Embryonic facial prominence (tissue), 1 donor: ENCODE measurements around the gene NAT14.
A peak's percentile ranks its signal among the peaks of the same experiment; 100 is the strongest.

ENCODE experiments used
- DNase-seq: peaks from one replicate; pipeline ENCODE4 v3.0.0-alpha.2; 2016; ENCODE audit errors: extremely low spot score

NAT14 gene

DNA sequence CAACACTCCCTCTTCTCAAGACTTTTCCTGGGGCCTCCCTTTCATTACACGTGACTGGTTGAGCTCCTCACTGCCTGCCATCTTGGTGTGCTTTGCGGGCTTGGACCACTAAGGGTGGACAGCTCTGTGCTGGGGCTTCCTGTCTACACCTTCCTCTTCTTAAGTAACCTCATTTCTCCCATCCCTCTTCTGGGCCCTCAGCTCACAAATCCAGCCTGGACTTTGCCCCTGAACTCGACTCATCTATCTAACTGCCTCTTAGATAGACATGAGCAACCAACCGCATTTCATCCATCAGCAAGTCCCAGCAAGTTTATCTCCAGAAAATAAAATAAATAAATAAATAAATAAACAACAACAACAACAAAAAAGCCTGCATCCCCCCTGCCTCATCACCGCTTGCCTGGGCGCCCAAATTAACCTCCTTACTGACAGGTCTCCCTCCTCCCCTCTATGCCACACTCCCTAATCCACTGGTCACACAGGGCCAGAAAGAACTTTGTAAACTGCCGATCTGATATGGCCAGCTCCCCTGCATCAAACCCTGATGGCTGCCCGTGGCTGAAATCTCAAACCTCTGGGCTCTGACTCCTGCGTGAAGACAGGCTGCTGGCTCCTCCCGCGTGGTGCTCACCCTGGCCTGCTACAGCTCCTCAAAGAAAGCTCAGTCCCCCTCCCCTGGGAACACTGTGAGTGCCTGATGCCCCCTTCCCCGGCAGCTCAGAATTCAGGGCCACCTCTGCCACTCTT, 31.3 kb upstream of the NAT14 start:
- no peak for DNase-seq

DNA sequence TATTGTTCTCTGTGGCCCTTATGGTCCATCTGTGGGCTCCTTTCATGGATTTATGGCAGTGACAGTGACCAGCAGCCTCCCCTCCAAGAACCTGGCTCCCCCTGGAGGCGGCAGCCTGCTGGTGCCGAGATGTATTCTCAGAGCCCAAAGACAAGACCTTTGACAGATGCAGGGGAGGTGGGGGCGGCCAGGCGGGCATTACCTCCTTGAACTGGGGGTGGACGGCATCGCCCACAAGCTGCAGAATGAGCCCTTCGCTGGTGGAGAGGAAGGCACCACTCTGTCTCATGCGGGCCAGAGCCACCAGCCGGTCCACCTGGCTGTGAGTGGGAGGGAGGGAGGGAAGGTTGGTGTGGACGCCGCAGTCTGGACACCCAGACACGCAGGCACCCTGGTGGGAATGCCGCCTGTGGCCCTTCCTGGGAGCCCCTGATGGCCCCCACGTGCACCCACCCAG, 30.2 kb upstream of the NAT14 start:
- DNase-seq = no peak

DNA sequence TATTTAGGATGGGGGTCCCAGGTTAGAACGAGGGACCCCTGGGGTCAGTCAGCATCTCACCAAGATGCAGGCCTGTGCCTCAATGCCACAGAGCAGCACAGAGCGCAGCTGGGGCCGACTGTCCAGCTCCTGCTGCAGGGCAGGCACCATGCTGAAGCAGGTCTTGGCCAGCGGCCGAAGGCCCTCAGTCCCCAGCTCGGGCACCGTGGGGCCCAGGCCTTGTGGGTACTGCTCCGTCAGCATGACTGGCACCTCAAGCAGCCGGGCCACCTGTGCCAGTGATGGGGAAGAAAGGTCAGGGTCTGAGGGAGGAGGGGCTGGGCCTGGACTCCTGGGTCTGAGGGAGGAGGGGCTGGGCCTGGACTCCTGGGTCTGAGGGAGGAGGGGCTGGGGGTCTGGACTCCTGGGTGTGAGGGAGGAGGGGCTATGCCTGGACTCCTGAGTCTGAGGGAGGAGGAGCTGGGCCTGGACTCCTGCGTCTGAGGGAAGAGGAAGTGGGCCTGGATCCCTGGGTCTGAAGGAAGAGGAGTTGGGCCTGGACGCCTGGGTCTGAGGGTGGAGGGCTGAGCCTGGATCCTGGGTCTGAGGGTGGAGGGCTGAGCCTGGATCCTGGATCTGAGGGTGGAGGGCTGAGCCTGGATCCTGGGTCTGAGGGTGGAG, 29.3 kb upstream of the NAT14 start:
- no peak for DNase-seq

DNA sequence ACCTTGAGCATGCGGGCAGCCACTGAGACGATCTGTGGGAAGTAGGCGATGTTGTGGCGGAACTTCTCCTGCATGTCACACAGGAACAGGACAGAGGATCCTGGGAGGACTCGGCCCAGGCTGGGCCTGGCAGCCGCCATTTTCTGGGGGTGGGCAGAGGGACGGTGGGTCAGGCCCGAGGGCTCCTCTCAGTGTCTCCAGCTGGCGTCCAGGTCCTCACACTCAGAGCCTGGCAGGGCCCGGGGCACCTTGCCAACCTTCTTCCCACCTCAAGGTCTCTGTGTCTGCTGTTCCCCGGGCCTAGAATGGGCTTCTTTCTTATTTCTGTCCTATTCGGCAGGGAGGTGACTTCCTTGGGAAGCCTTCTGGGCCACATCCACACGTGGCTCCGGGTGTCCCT, 28.6 kb upstream of the NAT14 start:
- DNase-seq = no peak

DNA sequence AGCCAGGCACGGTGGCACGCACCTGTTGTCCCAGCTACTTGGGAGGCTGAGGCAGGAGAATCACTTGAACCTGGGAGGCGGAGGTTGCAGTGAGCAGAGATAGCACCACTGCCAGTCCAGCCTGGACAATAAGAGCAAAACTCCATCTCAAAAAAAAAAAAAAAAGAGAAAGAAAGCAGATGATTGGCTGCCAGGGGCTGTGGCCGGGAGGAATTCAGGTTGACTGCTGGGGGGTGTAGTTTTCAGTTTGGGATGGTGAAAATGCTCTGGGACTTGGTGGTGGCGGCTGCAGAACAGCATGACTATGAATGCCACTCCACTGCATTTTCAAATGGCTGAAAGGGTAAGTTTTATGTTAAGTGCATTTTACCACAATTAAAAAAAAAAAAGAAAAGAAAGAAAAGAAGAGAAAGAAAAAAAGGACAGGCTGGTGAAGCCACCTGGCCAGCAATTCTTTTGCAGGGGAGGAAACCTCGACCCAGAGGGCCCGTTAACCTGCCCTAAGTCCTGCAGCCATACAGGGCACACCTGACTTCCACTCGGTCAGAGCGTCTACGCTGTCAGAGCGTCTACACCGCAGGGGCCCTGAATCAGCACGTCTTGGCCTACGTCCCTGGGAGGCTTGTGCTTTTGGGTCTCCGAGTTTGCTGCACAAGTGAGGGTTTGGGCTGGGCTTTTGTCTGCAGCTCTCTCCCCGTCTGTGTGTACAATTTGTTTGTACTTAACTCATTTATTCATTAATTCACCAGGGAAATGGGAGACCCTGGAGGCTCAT, 27.1 kb upstream of the NAT14 start:
- DNase-seq = no peak

DNA sequence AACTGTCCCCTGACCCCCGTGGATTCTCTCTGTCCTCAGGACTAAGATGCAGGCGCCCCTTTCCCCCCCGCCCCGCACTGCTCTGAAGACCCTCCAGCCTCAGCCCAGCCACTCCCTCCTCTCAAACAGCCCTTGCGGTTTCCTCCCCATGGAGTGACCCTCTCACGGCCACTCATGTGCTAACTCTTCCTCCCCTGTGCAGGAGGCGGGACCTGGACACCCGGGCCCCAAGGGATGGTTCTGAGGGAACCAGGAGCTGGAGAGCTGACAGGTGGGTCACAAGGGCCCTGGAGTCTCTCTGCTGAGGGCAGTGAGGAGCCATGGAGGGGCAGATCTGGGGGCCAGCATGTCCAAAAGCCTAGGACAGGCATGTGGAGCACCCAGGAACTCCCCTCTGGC, 25.4 kb upstream of the NAT14 start:
- no peak for DNase-seq

DNA sequence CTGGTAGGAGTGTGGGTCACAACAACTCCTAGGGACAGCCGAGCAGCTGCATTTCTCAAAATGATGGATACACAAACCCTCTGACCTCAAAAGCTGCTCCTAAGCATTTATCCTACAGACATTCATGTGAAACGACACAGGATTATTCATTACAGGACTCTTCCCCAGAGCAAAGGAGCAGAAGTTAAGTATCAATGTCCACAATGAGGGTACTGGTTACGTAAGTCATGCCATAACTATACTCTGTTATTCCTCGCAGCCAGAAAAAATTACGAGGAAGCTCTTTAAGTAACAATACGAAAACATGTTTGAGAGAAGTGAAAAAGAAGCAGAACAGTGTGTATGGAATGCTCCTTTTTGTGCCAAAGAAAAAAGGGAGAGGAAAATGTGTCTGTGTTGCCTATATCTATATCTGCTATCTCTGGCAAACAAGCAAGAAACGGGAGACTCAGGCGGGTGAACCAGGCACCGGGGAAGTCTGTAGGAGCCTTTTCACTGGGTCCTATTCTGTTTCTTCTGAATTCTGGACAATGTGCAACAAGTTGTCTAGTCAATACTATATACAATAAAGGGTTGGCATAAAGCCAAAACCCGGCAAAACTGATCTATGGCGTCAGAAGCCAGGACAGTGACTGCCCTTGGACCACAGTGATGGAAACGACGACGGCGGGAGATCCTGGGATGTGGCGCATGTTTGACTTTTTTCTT, 24.9 kb upstream of the NAT14 start:
- no peak for DNase-seq

DNA sequence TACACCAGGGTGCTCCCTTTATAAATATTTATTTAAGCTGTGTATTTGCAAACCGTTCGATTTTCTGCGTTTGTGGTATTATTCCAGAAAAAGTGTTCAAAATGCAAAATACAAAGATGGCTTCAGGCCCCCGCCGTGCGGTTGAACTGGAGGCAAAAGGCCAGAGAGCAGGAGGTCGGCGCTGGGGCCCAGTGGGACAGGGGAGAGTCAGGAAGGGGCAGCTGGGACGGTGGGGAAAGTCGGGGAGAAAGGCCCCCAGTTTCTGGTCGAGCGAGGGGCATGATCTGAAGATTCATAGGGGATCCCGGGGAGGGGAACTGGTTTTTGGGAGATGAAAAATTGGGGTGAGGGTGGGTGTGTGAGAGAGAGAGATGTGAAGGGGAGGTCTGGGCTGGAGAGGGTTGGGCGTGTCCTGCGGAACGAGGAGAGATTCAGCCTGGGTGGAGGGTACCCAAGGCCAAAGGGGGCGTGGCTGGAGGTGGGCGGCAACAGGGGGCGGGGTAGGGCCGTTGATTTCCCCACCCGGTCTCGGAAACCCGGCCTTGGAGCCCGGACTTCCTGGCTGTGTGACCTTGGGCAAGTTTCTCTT, 24.2 kb upstream of the NAT14 start:
- no peak for DNase-seq

DNA sequence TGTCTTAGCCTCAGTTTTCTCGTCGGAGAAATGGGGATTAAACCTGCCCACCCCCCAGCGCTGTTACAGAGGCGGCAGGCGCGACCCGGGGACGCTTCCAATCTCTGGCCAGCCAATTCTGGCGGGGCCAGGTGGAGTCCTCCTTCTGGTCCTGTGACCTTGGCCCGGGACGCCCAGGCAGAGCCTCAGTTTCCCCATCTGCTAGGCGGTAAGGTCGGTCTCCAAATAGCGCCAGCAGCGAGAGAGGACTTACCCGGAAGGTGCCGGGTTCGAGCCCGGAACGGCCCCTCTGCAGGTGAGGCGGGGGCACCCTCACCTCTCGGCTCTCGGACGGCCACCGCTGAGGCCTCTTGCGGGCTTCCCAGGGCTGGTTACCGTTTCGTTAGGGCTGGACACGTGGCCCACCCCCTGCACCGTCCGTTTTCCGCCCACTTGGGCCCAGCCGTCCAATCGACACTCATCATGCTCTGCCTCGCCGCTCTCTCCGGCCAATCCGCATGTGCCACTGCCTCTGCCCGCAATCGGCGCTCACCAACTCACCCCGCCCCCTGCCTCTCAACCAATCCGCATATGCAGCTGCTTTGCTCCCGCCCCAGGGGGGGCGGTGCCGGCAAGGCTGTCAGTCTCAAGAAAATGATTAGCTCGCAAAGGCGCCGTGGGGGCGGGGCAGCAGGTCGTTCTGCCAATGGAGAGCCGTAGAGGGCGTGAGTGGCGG, 23.6 kb upstream of the NAT14 start, which contains the start of gene ISOC2:
TSS of gene ISOC2 (minus strand) at position 384 of the 715 bp plus-strand sequence. CDS start 5,156 bp downstream, outside the sequence.
- DNase-seq = peak; percentile 97

DNA sequence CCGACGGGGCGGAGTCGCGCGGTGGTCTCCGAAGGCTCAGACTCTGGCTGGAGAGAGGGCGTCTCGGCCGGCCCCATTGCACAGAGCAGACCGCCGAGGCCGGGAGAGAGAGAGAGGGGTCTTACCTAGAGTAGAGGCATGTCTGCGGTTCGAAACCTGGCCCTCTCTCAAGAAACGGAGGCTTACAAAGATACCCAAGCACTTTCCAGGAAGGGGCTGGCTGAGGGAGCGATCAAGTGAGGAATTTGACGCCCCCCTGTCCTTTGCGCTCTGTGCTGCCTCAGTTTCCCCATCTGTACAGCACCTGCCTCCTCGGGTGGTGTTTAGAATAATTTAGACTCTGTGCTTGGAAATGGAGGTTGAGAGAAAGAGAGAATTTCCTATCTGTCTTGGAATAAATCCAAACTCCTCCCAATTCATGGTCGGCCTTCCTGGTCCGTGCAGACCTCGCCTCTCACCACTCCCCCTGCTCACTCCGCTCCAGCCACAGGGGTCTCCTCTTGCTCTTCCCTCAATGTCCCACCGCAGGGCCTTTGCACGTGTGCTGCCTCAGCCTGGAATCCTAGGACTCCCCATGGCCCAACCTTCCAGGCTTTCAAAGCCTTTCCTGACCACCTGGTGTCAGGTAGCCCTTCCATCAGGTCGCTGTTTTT, 22.9 kb upstream of the NAT14 start:
- DNase-seq = no peak

DNA sequence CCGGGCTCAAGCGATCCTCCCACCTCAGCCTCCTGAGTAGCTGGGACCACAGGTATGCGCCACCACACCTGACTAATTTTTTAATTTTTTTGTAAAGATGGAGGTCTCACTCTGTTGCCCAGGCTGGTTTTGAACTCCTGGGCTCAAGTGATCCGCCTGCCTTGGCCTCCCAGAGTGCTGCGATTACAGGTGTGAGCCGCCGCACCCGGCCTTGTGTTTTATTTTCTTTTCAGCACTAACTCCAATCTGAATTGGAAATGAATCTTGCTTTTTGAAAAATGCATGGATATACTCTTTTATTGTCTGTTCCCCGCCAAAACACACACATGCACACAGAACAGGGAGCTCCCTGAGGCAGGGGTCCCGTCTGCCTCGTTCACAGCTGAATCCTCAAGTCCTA, 22.3 kb upstream of the NAT14 start:
- no peak for DNase-seq

DNA sequence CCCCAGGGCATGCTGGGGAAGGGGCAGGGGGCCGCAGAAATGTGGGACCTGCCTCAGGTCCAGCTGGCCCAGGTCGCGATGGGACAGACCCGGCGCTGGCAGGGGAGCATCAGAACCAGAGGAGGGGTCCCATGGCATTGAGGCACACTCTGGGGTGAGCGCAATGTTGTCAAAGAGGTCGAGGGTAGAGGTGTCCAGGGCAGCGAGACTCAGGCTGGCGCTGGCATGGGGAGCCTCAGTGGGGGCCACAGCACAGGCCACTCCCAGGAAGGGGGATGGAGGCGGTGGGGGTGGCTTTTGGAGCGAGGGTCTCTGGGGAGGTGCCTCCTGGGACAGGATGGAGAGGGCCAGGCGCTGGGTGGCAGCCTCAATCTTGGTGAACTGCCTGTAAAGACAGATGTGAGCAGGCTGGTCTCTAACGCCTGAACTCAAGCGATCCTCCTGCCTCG, 21.4 kb upstream of the NAT14 start:
- no peak for DNase-seq

DNA sequence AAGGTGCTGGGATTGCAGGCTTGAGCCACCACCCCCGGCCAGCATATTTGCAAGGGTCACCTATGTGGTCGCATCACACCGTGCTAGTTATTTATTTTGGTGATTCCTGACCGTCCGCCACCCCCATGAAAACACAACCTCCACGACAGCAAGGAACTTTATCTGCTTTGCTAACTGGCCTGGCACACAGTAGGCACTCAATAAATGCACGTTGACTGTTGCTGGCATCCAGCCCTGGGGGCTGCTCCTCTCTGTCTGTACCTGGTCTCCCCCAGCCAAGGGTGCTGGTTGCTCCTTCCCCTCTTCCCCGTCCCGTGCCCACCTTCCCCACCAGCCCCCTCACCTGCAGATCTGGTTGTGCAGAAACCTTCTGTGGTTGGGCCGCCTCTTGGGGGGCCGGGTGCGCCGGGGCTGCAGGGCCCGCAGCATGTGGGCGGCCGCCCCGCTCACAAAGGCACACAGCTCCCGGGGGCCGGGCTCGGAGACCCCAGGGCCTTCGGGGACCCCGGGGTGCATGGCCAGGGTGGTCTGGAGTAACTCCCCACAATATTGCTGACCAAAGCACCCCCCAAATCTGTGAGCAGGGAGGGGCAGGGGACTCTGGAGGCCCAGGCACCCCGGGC, 20.8 kb upstream of the NAT14 start:
- no peak for DNase-seq

DNA sequence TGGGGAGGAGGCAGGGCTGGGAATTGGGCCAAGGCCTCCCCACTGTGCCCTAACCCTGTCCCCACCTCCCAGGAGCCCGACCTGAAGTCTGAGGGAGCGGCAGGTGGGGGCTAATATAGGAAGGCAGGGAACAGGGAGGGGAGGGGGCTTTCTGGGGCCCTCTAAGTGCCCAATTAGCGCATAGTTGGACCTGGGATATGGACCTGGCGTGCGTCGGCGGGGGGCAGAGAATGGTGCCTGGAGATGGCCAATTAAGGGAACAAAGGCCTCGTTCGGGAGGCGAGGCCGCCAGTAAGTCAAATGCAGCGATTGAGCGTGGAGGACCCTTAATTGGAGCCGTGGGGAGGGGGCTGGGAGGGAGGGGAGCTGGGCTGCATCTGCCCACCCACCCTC, 20.3 kb upstream of the NAT14 start, which contains the start of gene C19orf85:
TSS of gene C19orf85 (minus strand) at position 90 of the 393 bp plus-strand sequence. CDS start 197 bp downstream, outside the sequence.
- no peak for DNase-seq

DNA sequence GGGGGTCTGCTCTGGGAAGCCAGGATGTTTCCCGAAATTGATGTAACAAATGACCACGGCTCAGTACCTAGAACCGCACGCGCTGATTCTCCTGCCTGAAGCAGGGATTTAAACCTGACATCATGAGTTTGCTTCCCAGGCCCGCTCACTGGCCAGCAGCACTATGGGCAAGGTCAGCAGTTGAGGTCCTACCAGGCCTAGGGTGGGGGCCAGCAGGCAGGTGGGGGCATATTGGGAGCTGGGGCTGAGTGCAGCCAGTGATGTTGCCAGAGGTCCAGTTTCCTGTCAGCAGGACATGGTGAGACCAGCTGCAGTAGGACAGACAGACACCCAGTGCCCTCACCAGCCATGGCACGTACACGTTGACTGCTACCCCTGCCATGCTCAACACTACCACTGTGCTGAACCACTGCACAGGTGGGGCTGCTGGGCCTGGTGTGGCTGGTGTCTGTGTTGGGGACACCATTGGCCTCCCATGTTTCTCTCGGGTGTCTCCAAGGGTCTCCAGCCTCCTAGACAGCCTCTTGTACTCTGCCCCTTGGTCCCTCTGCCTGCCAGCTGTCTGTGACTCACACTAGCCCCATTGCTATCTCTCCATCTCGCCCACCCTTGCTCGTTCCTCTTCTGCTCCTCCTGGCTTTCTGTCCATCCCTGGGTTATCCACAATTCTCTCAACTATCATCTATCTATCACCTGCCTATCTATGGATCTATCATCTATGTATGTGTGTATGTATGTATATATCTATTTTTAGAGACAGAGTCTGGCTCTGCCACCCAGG, 19.3 kb upstream of the NAT14 start:
- no peak for DNase-seq

DNA sequence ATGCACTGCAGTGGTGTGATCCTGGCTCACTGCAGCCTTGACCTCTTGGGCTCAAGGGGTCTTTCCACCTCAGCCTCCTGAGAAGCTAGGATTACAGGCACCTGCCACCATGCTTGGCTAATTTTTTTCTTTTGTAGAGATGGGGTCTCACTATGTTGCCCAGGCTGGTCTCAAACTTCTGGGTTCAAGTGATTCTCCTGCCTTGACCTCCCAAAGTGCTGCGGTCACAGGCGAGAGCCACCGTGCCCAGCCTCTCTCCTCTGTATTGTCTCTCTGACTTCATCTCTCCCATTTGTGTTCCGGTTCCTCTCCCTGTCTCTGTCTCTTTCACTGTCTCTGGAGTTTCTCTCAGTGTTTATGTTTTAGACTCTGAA, 18.8 kb upstream of the NAT14 start:
- DNase-seq = no peak

DNA sequence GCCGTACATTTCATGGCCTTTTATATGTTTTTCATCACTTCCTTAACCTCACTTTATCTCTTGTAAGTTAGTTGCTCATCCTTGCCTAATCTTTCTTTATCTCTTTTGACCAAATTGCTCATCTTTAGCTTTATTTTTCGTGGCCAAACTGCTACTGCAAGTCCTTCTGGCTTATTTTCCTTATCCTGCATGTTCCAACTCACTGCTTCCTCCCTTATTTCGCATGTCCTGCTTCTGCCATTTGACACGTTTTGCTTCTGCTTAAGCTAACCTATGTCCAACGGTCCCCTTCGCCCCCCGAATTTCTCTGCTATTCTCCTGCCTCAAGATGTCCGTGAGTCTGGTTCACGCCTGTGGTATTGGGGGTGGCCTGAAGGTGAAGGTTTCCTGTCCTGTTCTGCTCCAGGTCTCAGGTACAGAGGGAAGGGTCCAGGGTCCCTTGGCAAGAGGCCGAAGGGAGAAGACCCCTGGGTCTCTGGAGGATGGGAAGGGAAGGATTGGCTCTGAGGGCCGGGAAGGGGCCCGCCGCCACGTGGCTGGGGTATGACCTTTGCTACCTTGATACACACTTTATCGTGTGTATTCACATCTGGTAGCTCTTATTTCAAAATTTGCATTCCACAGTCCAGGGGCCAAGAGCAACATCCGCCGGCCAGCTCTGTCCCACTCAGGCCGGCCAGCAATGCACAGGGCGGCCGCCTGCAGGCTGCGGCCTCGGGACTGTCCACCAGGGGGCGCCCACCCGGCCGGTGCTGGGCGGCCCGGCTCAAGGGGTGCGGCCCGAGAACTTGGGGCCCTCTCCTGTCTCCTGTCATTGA, 17.5 kb upstream of the NAT14 start:
- no peak for DNase-seq

DNA sequence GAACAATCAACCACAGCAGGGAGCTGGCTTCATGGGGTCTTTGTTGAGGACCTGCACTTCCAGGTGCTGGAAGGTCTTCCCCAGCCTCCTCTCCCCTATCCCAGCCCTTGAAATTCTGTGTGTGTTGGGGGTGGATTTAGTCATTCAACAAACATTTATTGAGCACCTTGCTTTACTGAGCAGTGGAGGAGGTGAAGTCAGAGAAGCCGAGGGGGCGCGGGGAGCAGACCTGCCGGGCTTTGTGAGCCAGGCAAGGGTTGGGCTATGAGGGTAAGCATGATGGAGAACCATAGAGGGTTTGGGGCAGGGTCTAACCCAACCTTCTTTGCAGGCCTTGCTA, 17.0 kb upstream of the NAT14 start:
- no peak for DNase-seq
